Lung (tissue), 12 donors: ENCODE results near the gene TRIM6. TPM values are rescaled to one million over a fixed set of nuclear protein-coding genes. Genes with fewer than 3 reads are reported as not detected.
"Not testable (repeated sequence)": the region's sequence is repeated elsewhere in the genome, so short reads cannot be mapped to it uniquely, and the experiment has no call there.

ENCODE experiments used
- ATAC-seq: fragments of 200-7000 bp; cut with Tn5 transposase; one replicate; pipeline ENCODE4 v1.9.1; 2020; ENCODE audit warnings: moderate number of reproducible peaks; ENCODE audit not compliant: insufficient read depth, low FRiP score
- DNase-seq, 3 donors: peaks; one replicate each; pipeline ENCODE4 v3.0.0-alpha.2; 2013 to 2017
- H3K27ac ChIP-seq, 2 donors: one replicate each; pipeline ENCODE4 v1.5.1; 2013; ENCODE audit warnings: mild to moderate bottlenecking in 2 of 2, moderate library complexity in 2 of 2, control low read depth in 1 of 2, inconsistent platforms in 1 of 2, low read depth in 1 of 2, low read length in 1 of 2
- H3K27me3 ChIP-seq, 3 donors: one replicate each; pipeline ENCODE4 v1.5.1; 2013; ENCODE audit warnings: low read length in 2 of 3; ENCODE audit not compliant: control insufficient read depth in 3 of 3, insufficient read depth in 3 of 3
- H3K36me3 ChIP-seq, 4 donors: one replicate each; pipeline ENCODE4 v1.5.1; 2013; ENCODE audit warnings: low read length in 4 of 4, mild to moderate bottlenecking in 1 of 4, moderate library complexity in 1 of 4; ENCODE audit not compliant: control insufficient read depth in 4 of 4, insufficient read depth in 4 of 4
- H3K4me1 ChIP-seq, 5 donors: one replicate each; pipeline ENCODE4 v1.5.1; 2013; ENCODE audit warnings: low read length in 5 of 5, mild to moderate bottlenecking in 2 of 5, moderate library complexity in 1 of 5; ENCODE audit not compliant: control insufficient read depth in 5 of 5, insufficient read depth in 5 of 5
- H3K4me3 ChIP-seq: one replicate; pipeline ENCODE4 v1.5.1; 2013; ENCODE audit warnings: mild to moderate bottlenecking, control low read depth, moderate library complexity
- H3K9ac ChIP-seq, 2 donors: one replicate each; pipeline ENCODE4 v1.5.1; 2013; ENCODE audit warnings: low read length in 2 of 2, control low read depth in 1 of 2; ENCODE audit not compliant: insufficient read depth in 1 of 2
- H3K9me3 ChIP-seq, 4 donors: one replicate each; pipeline ENCODE4 v1.5.1; 2013; ENCODE audit warnings: low read length in 3 of 4, mild to moderate bottlenecking in 1 of 4, moderate library complexity in 1 of 4; ENCODE audit not compliant: control insufficient read depth in 4 of 4, insufficient read depth in 3 of 4
- WGBS, 2 donors: extraction: QIAGEN DNeasy Blood & Tissue Kit; methylation state at CpG; one replicate each; pipeline ENCODE4 v1.1.7; 2013; 5-methylcytosine and 5-hydroxymethylcytosine counted together
- polyA plus RNA-seq, 2 donors: library from polyadenylated mRNA; stranded (reverse); fragments of 200-250 nt; gene quantifications; one replicate each; pipeline ENCODE4 v1.2.1, GENCODE V29; 2013
- total RNA-seq, 2 donors: library from RNA; depleted of rRNA in 1 of 2; stranded (reverse); fragments of >200 nt in 1 of 2; gene quantifications; one replicate each; pipeline ENCODE4 v1.2.1, GENCODE V29; 2014 to 2021
- TF ChIP-seq, protein P1 (sequence below): IDR thresholded peaks from 2 replicates; pipeline ENCODE4 v1.5.1; 2012; ENCODE audit warnings: mild to moderate bottlenecking; ENCODE audit errors: control extremely low read depth, extremely low read depth
- donor health status: control.
- donor health status: control.
- donor health status: Bipolar disorder and iron deficiency.
- donor health status: healthy.
- donor health status: DM: yes; HTN: yes; CAD: no.

TRIM6 gene
- total and polyA plus RNA-seq, 4 donors, result 2.1 to 4.2 (median 2.8) TPM

DNA sequence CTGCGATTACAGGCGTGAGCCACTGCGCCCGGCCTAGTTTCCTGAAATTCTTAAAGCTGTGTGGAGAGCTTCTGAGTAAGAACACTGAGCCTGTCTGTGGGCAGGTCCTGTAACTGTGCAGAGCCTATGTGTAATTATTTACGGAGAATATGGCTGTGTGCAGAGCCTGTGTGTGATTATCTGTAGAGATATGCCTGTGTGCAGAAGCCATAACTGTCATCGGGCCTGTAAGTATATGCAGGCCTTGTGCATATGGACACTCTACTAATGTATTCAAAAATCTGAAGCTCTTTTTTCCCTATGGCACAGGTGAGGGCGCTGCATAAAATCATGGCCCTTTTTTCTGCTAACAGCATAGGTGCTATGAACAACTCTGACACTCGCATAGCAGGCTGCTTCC is 15.9 kb upstream of the TRIM6 start, which contains the start of gene OR52B6:
Gene OR52B6, plus strand, starts transcription at position 301 of the 400 bp plus-strand sequence. Its CDS starts 0 bp downstream, at position 301.
- Histone ChIP-seq H3K36me3 (no peaks in the 10 kb centered on the region), H3K4me3 (no peak within 1 kb of the TSS), H3K9me3 (no peaks in the 10 kb centered on the region), H3K27ac (no peak within 1 kb of the TSS), H3K27me3 (peaks cover 0 to 3% (median 0%) of the 10 kb centered on the region in 3 donors), H3K4me1 (no peaks in the 10 kb centered on the region), H3K9ac (no peak within 1 kb of the TSS)
- DNase-seq (no peak), ATAC-seq (no peak)
- TF ChIP-seq, protein P1, sequence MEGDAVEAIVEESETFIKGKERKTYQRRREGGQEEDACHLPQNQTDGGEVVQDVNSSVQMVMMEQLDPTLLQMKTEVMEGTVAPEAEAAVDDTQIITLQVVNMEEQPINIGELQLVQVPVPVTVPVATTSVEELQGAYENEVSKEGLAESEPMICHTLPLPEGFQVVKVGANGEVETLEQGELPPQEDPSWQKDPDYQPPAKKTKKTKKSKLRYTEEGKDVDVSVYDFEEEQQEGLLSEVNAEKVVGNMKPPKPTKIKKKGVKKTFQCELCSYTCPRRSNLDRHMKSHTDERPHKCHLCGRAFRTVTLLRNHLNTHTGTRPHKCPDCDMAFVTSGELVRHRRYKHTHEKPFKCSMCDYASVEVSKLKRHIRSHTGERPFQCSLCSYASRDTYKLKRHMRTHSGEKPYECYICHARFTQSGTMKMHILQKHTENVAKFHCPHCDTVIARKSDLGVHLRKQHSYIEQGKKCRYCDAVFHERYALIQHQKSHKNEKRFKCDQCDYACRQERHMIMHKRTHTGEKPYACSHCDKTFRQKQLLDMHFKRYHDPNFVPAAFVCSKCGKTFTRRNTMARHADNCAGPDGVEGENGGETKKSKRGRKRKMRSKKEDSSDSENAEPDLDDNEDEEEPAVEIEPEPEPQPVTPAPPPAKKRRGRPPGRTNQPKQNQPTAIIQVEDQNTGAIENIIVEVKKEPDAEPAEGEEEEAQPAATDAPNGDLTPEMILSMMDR, result no peak
- WGBS, 2 donors, result 95 to 97% methylated on average over 8 of the region's 8 CpGs

- Histone ChIP-seq H3K4me1 (no peaks in the 10 kb centered on the region), H3K27me3 (peaks cover 0 to 3% (median 0%) of the 10 kb centered on the region in 3 donors), H3K36me3 (no peaks in the 10 kb centered on the region), H3K9me3 (no peaks in the 10 kb centered on the region), H3K4me3 (no peak overlapping the region), H3K9ac (no peak overlapping the region), H3K27ac (no peak overlapping the region)
- TF ChIP-seq, protein P1, result no peak
- WGBS, 2 donors, result 84% methylated on average over 4 of the region's 4 CpGs
- DNase-seq, result no peak
- ATAC-seq, result no peak
These were observed 15.4 kb upstream of the TRIM6 start for GRCh38 chr11:5581014-5581413.

DNA sequence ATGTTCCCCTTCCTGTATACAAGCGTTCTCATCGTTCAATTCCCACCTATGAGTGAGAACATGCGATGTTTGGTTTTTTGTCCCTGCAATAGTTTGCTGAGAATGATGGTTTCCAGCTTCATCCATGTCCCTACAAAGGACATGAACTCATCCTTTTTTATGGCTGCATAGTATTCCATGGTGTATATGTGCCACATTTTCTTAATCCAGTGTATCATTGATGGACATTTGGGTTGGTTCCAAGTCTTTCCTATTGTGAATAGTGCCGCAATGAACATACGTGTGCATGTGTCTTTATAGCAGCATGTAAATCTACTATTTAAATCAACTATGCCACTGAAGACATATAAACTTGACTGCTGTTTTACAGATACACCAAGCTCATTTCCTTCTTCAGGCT is 12.0 kb upstream of the TRIM6 start:
- not testable (repeated sequence) for H3K9ac ChIP-seq, H3K36me3 ChIP-seq, H3K4me3 ChIP-seq, ATAC-seq, H3K9me3 ChIP-seq, DNase-seq, H3K27me3 ChIP-seq, H3K4me1 ChIP-seq, H3K27ac ChIP-seq
- whole genome bisulfite sequencing, 2 donors, result 70 to 90% methylated on average over 5 of the region's 5 CpGs

- not testable (repeated sequence) for H3K4me3 ChIP-seq, ATAC-seq, H3K27ac ChIP-seq, H3K27me3 ChIP-seq, H3K9ac ChIP-seq, H3K36me3 ChIP-seq, H3K4me1 ChIP-seq, DNase-seq, H3K9me3 ChIP-seq
- 96 to 97% methylated on average over 31 of the region's 31 CpGs for WGBS, 2 donors
These were observed 6.5 kb upstream of the TRIM6 start for GRCh38 chr11:5589906-5590305.
